Neural progenitor cell (in vitro differentiated cells): ENCODE results near the gene YBX2. TPM values are rescaled to one million over a fixed set of nuclear protein-coding genes. Genes with fewer than 3 reads are reported as not detected.
"Not testable (repeated sequence)": the region's sequence is repeated elsewhere in the genome, so short reads cannot be mapped to it uniquely, and the experiment has no call there.

Experiments
- DNase-seq: peaks from one replicate; pipeline ENCODE4 v3.0.0-alpha.2; 2016; ENCODE audit warnings: low spot score
- H2AFZ ChIP-seq: fragments of 200-600 bp; sonication (generic); replicated peaks from 2 replicates; pipeline ENCODE4 v1.6.1; 2016; ENCODE audit warnings: antibody characterized with exemption
- H3F3A ChIP-seq: fragments of 200-600 bp; sonication (generic); 2 replicates; pipeline ENCODE4 v1.6.1; 2016; ENCODE audit warnings: antibody characterized with exemption, low read depth
- H3K27ac ChIP-seq: fragments of 200-600 bp; sonication (generic); 2 replicates; pipeline ENCODE4 v1.5.1; 2016; ENCODE audit warnings: mild to moderate bottlenecking
- H3K27me3 ChIP-seq: fragments of 200-600 bp; sonication (generic); 2 replicates; pipeline ENCODE4 v1.6.1; 2016; ENCODE audit warnings: mild to moderate bottlenecking, moderate library complexity
- H3K36me3 ChIP-seq: fragments of 200-600 bp; sonication (generic); 2 replicates; pipeline ENCODE4 v1.5.1; 2016
- H3K4me1 ChIP-seq: fragments of 200-600 bp; sonication (generic); 2 replicates; pipeline ENCODE4 v1.6.1; 2016; ENCODE audit warnings: mixed run types
- H3K4me2 ChIP-seq: fragments of 200-600 bp; sonication (generic); 2 replicates; pipeline ENCODE4 v1.6.1; 2016
- H3K4me3 ChIP-seq: fragments of 200-600 bp; sonication (generic); 2 replicates; pipeline ENCODE4 v1.5.1; 2016
- H3K79me2 ChIP-seq: fragments of 200-600 bp; sonication (generic); 2 replicates; pipeline ENCODE4 v1.6.1; 2016; ENCODE audit warnings: low read depth
- H3K9ac ChIP-seq: fragments of 200-600 bp; sonication (generic); 2 replicates; pipeline ENCODE4 v1.6.1; 2016
- H3K9me3 ChIP-seq: fragments of 200-600 bp; sonication (generic); 2 replicates; pipeline ENCODE4 v1.5.1; 2016; ENCODE audit warnings: low read depth
- H4K20me1 ChIP-seq: fragments of 200-600 bp; sonication (generic); 2 replicates; pipeline ENCODE4 v1.6.1; 2016; ENCODE audit warnings: low read depth
- H3K27ac Mint-ChIP-seq: 3 replicates; pipeline ENCODE4 v1.8.0; 2021; ENCODE audit warnings: mixed read lengths
- H3K27me3 Mint-ChIP-seq: 2 replicates; pipeline ENCODE4 v1.8.0; 2022; ENCODE audit warnings: low read depth, mild to moderate bottlenecking, inconsistent platforms, moderate library complexity, mixed read lengths; ENCODE audit not compliant: insufficient read depth
- H3K36me3 Mint-ChIP-seq: 3 replicates; pipeline ENCODE4 v1.8.0; 2021; ENCODE audit warnings: mixed read lengths
- H3K4me1 Mint-ChIP-seq: 3 replicates; pipeline ENCODE4 v1.8.0; 2021; ENCODE audit warnings: mixed read lengths
- H3K4me3 Mint-ChIP-seq: 3 replicates; pipeline ENCODE4 v1.8.0; 2021; ENCODE audit warnings: mild to moderate bottlenecking, moderate library complexity, mixed read lengths
- H3K9me3 Mint-ChIP-seq: 3 replicates; pipeline ENCODE4 v1.8.0; 2020; ENCODE audit warnings: mixed read lengths
- EZH2 ChIP-seq: fragments of 200-600 bp; sonication (generic); IDR thresholded peaks from 2 replicates; pipeline ENCODE4 v1.6.1; 2017; ENCODE audit warnings: antibody characterized with exemption, mild to moderate bottlenecking, moderate library complexity
- EZH2phosphoT487 ChIP-seq: fragments of 200-600 bp; sonication (generic); IDR thresholded peaks from 2 replicates; pipeline ENCODE4 v1.6.1; 2017; ENCODE audit warnings: antibody characterized with exemption
- total RNA-seq: library from RNA; depleted of rRNA; stranded (reverse); fragments of >200 nt; gene quantifications from 2 replicates; pipeline ENCODE4 v1.2.3, GENCODE V29; 2015; ENCODE audit warnings: low replicate concordance
- TF ChIP-seq, protein P1 (sequence below): fragments of 200-600 bp; sonication (generic); IDR thresholded peaks from 2 replicates; pipeline ENCODE4 v1.5.1; 2017; ENCODE audit warnings: antibody characterized with exemption, mild to moderate bottlenecking

Gene YBX2
- total RNA-seq, 1 donor from 2014 or later: 2.7 TPM

DNA sequence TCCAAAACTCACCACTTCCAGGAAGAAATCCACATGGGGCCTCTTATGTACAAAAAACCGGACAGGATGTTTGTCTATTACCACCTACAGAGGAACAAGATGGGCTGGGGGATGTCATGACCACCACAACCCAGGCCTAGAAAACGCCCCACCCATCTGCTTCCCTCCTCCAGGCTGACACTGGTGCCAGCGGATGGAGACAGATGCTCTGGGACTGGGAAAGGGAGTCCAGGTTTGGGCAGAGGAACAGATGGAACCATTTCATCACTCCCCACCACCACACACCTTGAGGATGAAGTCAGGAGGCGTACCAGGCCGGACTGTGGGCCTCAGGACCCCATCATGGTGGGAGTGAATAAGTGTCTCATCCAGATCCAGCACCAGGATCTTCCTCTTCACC, 47.7 kb downstream of the YBX2 start:
- H3K27ac Mint-ChIP-seq: no peak overlapping the region

DNA sequence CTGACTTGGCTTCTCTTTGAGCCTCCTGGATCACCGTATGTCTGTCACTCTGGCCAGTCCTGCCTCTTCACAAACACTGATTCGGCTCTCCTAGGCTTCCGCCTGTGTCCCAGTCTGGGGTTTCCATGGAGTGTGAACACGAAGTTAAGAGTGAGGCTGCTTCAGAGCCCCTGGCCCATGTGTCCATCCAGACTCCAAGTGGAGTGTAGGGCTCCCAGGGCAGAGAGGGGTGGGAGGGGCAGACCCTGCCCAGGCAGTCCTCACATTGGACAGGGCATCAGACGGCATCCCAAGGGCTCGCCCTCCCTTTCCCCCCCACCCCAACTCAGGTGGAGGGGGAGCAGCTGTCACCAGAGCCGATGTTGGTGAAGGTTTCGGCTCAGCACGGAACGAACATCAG, 50.6 kb downstream of the YBX2 start:
- H3K27ac ChIP-seq, H3K36me3 ChIP-seq, H3K4me2 ChIP-seq, H2AFZ ChIP-seq, H3K4me3 ChIP-seq, H3K27ac Mint-ChIP-seq, H3K27me3 Mint-ChIP-seq, H3K9me3 ChIP-seq, H3K9me3 Mint-ChIP-seq, H3K9ac ChIP-seq, DNase-seq, H3K27me3 ChIP-seq: not testable (repeated sequence)
- Histone ChIP-seq H3K4me1 (peaks cover 18% of the 10 kb centered on the region), H4K20me1 (peaks cover 13% of the 10 kb centered on the region), H3K79me2 (peaks cover 52% of the 10 kb centered on the region), H3F3A (peaks cover 47% of the 10 kb centered on the region)
- Mint-ChIP-seq H3K4me1 (peaks cover 37% of the 10 kb centered on the region), H3K36me3 (peaks cover 28% of the 10 kb centered on the region), H3K4me3 (peak overlapping the region; percentile 72)

More for the DNA sequence above, 47.7 kb downstream of the YBX2 start:
- TF ChIP-seq EZH2 (no peak), EZH2phosphoT487 (no peak)
- TF ChIP-seq, protein P1, sequence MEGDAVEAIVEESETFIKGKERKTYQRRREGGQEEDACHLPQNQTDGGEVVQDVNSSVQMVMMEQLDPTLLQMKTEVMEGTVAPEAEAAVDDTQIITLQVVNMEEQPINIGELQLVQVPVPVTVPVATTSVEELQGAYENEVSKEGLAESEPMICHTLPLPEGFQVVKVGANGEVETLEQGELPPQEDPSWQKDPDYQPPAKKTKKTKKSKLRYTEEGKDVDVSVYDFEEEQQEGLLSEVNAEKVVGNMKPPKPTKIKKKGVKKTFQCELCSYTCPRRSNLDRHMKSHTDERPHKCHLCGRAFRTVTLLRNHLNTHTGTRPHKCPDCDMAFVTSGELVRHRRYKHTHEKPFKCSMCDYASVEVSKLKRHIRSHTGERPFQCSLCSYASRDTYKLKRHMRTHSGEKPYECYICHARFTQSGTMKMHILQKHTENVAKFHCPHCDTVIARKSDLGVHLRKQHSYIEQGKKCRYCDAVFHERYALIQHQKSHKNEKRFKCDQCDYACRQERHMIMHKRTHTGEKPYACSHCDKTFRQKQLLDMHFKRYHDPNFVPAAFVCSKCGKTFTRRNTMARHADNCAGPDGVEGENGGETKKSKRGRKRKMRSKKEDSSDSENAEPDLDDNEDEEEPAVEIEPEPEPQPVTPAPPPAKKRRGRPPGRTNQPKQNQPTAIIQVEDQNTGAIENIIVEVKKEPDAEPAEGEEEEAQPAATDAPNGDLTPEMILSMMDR: no peak
- Histone ChIP-seq H3K36me3 (no peaks in the 10 kb centered on the region), H3F3A (peaks cover 32% of the 10 kb centered on the region), H3K4me1 (peaks cover 14% of the 10 kb centered on the region), H3K4me2 (no peak overlapping the region), H2AFZ (no peak overlapping the region), H3K79me2 (peaks cover 52% of the 10 kb centered on the region), H3K27me3 (no peaks in the 10 kb centered on the region), H4K20me1 (peaks cover 34% of the 10 kb centered on the region), H3K27ac (no peak overlapping the region), H3K9ac (no peak overlapping the region), H3K9me3 (no peaks in the 10 kb centered on the region), H3K4me3 (no peak overlapping the region)
- no peak for DNase-seq
- H3K4me1 Mint-ChIP-seq: peaks cover 35% of the 10 kb centered on the region
- peak overlapping the region; percentile 5 for H3K4me3 Mint-ChIP-seq
- H3K27me3 Mint-ChIP-seq: peaks cover 13% of the 10 kb centered on the region
- H3K9me3 Mint-ChIP-seq: no peaks in the 10 kb centered on the region
- H3K36me3 Mint-ChIP-seq: peaks cover 24% of the 10 kb centered on the region

GRCh38 chr17:7243453-7243729, 51.0 kb downstream of the YBX2 start:
- H3K79me2 ChIP-seq: peaks cover 52% of the 10 kb centered on the region
- H3K4me3 ChIP-seq: peak overlapping the region; percentile 82
- no peak for DNase-seq
- no peaks in the 10 kb centered on the region for H3K9me3 ChIP-seq
- H3F3A ChIP-seq: peaks cover 47% of the 10 kb centered on the region
- peak overlapping the region; percentile 88 for H3K4me2 ChIP-seq
- H4K20me1 ChIP-seq: peaks cover 8% of the 10 kb centered on the region
- peaks cover 7% of the 10 kb centered on the region for H3K27me3 Mint-ChIP-seq
- peaks cover 32% of the 10 kb centered on the region for H3K4me1 Mint-ChIP-seq
- no peaks in the 10 kb centered on the region for H3K27me3 ChIP-seq
- peaks cover 18% of the 10 kb centered on the region for H3K4me1 ChIP-seq
- H3K9me3 Mint-ChIP-seq: no peaks in the 10 kb centered on the region
- TF ChIP-seq EZH2phosphoT487 (no peak), EZH2 (no peak)
- TF ChIP-seq, protein P1: no peak
- peak overlapping the region; percentile 99 for H3K4me3 Mint-ChIP-seq
- H3K9ac ChIP-seq: no peak overlapping the region
- peaks cover 26% of the 10 kb centered on the region for H3K36me3 Mint-ChIP-seq
- H3K27ac ChIP-seq: peak overlapping the region; percentile 1
- peak overlapping the region; percentile 43 for H3K27ac Mint-ChIP-seq
- no peak overlapping the region for H2AFZ ChIP-seq
- no peaks in the 10 kb centered on the region for H3K36me3 ChIP-seq

- Histone ChIP-seq H2AFZ (peak overlapping the region; percentile 96), H3K27ac (peak overlapping the region; percentile 82), H3F3A (peaks cover 48% of the 10 kb centered on the region), H3K79me2 (peaks cover 52% of the 10 kb centered on the region), H3K4me1 (peaks cover 18% of the 10 kb centered on the region), H3K36me3 (no peaks in the 10 kb centered on the region), H3K27me3 (no peaks in the 10 kb centered on the region), H4K20me1 (peaks cover 6% of the 10 kb centered on the region), H3K4me3 (peak overlapping the region; percentile 82), H3K9me3 (no peaks in the 10 kb centered on the region), H3K9ac (peak overlapping the region; percentile 67), H3K4me2 (peak overlapping the region; percentile 88)
- H3K27me3 Mint-ChIP-seq: peaks cover 7% of the 10 kb centered on the region
- TF ChIP-seq EZH2phosphoT487 (no peak), EZH2 (no peak)
- TF ChIP-seq, protein P1: peak; percentile 8
- H3K4me1 Mint-ChIP-seq: peaks cover 32% of the 10 kb centered on the region
- H3K9me3 Mint-ChIP-seq: no peaks in the 10 kb centered on the region
- H3K27ac Mint-ChIP-seq: peak overlapping the region; percentile 99
- peak overlapping the region; percentile 99 for H3K4me3 Mint-ChIP-seq
- H3K36me3 Mint-ChIP-seq: peaks cover 26% of the 10 kb centered on the region
- DNase-seq: peak; percentile 98
These were observed 51.6 kb downstream of the YBX2 start for GRCh38 chr17:7242717-7243452.
